ENCODE measurements around the gene HYAL3.

The HYAL3 gene

DNA sequence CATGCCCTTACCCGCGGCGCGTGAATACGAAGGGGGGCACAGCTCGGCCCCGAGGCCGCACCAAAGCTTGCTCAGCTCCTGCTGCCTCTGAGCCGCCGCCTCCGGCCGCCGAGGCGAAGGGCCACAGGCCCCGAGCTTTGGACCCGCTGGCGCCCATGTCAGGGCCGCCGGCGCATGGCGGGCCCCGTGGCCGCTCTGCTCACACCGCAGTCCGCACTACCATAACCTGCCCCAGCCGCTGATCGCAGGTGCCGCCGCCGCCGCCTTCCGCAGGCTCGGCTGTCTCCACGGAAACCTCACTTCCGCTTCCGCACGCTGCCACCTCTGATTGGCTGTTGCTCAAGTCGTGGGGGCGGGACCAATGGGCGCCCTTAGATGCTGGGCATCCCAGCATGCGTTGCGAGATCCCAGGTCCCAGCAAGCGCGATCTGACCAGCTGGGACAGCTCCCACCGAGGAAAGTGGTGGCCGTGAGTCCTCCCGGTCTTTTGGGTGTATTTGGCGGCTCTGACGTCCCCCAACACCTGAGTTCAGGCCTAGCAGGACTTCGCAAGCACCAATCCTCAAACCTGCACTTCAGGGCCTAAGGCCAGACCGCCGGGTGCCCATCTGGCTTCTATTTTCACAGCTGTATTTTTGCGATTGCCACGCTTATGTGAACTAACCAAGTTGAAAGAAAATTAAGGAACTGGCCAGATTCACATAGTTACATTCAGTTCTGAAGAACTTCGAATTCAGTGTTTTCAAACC lies 28.9 kb upstream of the HYAL3 start, which contains the start of gene TUSC2:
TSS of gene TUSC2 (minus strand) at position 281 of the 749 bp plus-strand sequence. CDS start at position 157, 124 bp downstream.
- peak; percentile 93 for DNase-seq

DNA sequence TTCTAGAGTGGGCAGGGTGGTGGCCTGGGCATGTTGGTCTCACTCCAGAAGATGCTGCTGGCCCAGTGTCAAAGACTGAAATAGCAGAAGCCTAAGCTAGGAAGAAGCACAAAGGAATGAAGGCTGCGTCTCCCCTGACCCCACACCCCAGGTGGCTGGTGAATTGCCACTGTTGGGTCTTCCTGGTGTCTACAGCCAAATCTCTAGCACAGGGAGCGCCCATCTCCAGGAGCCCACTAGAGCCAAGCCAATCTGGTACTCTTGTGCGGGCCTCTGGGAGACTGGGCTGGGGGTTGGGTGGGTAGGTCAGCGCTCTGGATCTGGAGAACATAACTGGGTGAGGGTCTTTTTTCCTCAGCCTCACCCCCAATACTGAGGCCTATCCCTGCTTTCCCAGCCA lies 27.9 kb upstream of the HYAL3 start:
- no peak for DNase-seq

DNA sequence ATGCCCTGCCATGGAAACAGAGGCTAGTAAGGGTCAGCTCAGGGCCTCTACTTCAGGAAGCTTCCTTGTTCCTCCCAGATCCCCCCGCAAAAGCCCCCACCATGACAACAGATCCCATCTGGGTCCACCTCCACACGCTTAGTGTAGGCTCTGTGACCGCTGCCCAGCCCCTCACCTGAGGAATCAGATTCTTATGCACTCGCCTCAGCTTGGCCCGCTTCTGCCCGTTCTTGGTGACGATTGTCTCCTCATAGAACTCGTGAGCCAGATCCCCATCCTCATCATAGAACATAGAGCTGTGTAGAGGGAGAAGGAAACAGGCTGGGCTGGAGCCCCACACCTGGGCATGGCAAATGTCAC lies 27.0 kb upstream of the HYAL3 start:
- DNase-seq, result no peak

DNA sequence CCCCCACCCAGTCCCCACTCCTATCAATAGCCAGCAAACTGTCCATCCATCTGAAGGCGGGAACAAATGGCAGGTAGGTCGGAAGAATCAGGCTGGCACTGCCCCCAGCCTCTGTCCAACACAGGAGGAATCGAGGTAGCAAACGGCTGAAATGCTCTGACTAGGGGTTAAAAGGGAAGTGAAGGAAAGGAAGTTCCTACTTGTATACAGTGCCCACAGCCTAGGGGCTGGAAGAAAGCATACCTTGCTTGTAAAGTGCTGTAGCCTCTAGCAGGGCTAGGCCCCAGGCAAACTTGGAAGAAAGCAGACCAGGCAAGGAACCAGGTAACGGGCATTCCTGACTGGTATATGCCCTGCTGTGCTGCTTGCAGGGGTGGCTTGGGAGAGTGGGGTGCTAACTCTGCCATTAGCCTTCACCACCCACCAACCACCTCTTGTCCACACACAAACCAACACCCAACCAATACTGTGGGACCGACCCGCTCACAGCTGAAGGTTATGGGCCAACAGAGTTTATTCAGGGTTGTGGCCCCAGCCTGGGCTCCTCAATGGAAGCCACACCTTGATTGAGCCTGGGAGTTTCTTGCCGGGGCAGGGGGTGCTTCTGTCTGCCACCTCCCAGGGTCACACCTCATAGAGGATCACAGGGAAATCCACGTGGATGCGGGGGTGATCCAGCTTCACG lies 26.4 kb upstream of the HYAL3 start:
- DNase-seq, result no peak

DNA sequence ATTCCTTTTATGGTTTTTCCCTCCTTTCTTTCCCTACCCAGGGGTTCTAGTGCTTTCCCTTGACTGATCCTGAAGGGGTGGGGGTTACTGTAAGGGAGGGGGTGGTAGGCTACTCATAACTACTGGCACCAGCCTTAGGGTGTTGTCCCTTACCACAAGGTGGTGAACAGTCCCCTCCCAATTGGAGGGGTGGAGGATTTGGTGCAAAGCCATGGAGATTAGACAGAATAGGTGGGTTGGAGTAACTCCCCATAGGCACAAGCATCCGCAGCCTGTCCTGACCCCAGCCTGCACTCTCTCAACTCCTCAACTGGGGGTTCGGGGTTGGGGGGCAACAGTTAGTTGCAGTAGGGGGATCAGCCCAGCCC lies 25.9 kb upstream of the HYAL3 start:
- no peak for DNase-seq

DNA sequence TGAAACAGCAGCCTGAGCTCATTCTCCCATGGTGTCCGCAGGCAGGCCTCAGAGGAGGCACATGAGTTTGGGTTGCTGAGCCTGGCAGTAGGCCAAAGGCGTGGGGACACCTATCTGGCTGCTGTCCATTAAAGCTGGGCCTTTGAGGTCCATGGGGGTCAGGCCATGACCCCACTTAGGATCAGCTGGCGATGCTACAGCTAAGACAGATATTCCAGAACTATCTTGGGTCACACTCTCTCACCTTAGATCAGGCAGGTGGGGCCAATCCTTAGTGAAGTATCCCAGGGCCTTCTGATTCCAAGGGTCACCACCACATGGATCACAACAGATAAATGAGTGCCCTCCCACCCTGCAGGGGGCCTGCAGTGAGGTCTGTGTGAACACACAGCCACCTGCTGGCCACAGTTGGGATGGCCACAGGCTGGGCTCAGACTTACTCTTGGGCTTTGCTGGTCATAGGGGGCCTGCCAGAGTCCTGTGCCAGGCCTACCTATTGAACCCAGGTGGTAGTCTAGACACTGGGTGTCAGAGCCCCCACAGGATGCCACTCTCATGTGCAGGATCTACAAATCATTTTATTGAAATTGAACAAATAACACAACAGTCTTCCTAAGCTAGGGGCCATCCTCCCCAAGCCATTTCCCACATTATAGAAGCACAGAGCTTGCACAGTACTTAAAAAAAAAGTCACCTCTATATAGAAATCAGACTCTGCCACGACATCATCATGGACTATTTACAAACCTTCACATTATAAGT lies 25.3 kb upstream of the HYAL3 start:
- DNase-seq, result peak; percentile 53

DNA sequence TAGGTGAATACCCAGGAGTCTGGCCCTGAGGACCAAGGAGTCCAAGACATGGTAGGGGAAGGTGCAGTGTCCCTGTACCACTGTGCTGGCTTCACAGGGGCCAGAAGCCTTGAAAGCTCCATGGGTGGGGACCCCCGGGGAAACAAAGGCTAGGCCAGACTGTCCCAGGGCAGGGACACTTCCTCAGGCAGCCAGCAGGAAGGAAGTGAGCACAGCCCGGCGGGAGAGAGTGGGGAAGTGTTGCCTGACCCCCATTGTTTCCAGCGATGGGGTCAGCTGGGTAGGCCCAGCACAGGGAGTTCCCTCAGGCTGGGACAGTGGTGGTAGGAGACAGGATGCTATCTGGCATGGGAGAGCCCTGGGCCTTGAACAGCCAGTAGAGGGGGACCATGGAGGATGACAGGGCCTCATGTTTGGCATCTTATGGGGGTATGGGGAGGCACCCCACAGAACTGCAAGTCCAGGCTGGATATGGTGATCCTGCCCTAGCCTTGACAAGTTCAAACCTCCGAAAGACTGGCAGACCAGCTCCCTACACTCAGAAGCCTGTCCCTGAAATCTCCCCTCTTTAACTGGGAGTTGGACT lies 24.5 kb upstream of the HYAL3 start:
- no peak for DNase-seq

DNA sequence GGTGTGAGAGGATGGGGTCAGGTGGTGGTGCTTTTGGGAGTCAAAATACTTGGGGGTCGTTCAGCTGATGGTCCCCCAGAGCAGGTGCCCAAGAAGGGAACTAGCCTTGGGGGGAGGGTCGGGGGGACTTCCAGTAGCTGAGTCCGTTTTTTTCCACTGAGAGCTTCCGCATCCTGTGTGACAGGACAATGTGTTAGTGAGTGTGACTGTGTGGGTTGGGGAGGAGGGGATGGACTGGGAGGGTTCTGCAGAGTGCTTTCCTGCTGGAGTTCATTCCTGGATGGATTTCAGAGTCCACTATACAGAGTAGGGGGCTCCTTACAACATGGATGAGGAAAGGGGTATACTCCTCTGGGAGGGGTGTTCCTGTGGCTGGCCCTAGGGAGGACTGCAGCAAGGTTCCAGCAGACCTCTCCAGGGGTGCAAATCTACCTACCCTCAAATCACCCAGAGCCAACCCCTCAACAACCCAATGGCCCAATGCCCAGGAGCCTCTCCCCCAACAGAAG lies 23.9 kb upstream of the HYAL3 start:
- DNase-seq, result no peak

DNA sequence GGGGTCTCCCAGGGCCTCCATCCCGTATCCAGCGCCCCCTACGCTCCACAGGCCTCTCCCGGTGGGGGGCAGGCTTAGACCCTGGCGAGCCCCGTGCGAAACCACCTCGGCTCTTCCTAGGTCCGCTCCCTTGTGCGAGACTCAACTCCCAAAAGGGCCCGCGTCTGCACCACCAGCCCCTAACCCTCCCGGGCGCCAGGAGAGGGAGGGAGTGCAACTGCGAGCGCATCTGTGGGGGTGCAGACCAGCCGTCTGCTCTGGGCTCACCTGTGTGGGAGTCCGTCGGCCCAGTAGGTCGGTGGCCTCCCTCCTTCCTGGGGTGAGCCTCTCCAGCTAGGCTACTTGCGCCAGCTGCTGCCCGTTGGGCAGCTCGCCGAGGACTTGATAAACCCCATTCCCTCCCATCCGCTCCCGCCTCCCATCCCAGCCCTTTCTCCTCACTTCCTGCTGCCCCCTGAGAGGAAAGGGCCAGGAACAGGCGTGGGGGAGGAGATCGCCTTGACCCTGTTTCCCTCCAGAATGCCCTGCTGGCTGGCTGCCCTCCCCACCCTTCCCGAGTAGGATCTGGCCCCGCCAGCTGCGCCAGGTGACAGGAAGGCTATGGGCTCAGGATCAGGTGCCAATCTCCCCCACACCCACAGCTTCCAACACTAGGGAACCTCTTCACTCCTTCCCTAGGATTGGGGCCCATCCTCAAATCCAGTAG lies 23.3 kb upstream of the HYAL3 start, which contains the start of gene HYAL2:
TSS of gene HYAL2 (minus strand) at position 360 of the 706 bp plus-strand sequence. CDS start 2,256 bp downstream, outside the sequence.
- no peak for DNase-seq

DNA sequence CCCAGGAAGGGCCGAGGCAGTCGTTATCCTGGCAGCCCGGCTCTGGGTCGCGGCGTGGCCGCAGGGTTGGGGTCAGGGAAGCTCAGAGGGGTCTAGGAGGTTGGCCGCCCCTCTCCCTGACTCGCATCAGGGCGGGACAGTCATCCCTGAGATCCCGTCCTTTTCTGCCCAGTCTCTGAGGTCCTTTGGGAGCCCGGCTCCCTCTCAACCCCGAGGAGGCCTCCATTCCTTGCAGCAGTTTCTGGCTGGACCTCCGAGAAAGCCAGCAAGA lies 22.8 kb upstream of the HYAL3 start:
- DNase-seq, result no peak

DNA sequence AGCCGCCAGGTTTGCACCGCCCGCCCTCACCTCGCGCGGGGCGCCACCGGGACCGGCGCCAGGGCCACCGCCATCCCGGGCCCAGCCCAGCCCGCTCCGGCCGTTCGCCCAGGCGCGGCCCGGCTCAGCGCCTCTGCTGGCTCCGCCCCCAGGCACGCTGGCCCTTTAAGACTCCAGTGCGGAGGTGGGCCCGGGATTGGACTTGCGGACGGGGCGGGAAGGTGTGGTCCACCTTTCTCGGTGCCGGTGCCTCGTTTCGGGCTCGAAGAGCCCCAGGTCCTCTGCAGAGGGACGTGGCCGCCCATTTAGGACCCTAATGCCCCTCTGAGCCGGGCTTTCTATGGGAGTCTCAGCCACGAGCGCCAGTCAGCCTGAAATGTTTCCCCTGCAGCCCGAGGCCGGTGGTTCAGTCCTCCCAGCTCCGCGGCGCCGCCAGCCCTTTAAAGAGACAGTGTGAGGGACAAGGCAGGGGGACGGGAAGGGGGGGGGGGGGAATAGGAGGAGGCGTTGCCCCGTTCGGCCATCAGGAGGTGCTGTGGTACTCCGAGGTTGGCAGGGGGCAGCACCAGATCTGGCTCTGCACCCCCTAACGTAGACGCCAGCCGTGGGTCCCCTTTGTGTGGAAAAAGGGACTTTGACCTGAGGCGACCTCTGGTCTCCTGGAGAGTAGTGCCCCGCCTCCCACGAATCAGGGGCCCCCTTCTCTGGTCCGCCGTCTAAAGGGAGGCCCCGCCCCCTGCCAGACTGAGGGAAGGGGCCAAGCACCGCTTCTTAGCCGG lies 22.3 kb upstream of the HYAL3 start:
- peak; percentile 76 for DNase-seq

DNA sequence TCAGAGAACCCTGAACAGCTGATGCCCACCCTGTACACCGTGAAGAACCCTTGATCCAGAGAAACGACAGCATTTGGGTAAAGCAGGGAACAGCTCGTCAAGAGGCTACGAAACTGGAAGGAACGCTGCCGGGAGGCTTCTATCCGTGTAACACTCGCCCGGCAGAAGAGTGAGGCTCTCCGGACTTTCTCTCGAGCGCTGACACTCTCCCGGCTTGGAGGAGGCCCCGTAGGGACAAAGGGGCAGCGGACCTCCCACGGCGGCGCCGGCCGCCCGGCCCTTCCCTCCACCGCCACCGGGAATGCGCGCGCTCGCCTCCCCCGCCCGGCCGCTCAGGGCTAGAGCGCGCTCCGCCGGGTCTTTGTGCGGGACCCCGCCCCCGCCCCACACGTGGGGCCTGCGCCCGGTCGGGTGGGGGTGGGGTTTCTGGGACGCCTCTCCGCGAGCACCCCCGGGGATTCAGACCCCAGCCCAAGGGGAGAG lies 21.7 kb upstream of the HYAL3 start:
- DNase-seq, result peak; percentile 48

DNA sequence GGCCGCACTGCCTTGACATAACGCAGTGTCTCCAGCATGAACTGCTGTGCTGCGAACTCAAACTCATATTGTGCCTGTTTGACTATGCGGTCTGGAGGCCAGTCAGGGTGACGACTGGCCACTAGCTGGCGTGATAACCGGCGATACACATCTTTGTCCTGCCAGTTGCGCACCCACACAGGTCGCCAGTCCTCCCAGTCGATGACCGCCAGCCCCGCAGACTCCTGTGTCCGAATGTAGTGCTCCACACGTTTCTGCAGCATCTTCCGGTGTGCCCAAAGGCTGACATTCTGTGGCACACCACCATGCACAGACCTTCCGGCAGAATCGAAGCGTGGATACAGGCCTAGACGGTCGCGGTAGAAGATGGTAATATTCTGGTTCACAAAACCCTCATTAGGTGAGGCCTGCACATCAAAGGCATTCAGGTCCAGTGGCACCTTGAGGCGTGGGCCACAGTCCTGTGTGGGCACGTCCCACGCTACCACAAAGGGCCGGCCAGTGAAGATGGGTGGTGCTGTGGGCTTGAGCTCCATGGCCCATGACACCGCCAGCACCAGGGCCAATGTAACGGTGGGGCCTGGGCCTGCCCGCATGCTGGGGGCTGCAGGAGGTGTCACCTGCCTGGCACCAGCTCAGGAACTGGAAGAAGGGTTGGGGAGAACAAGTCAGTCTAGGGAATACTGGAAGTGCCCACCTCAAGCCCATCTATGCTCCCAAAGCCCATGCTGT lies 20.9 kb upstream of the HYAL3 start:
- no peak for DNase-seq

DNA sequence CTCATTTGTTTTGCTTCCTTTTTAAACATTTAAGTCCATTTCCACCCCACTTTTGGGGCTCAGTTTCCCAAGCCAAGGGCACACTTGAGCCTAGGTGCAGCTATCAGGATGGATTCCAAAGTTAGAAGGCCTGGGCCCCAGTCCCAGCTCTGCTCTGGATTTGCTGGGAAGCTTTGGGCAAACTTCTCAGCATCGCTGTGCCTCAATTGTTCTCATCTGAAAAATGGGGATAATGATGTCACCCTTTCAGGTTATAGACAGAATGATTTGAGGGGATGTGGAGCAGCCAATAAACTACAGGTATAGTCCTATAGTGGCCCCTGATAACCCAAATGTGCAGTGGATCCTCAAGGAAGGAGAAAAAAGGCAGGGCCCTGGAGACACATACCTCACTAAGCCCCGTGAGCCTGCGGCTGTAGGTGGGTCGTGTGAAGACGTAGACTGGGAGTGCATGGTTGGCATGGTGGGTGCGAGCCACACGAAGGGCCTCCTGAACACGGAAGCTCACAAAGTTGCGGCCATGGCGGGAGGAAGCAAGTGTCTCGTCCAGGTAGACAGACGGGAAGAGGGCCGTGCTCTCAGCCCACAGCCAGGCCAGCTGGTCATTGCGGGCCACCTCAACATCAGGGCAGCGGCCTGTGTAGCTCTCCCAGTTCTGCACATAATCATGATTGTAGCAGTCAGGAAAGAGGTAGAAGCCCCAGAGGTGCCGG lies 20.1 kb upstream of the HYAL3 start:
- no peak for DNase-seq

DNA sequence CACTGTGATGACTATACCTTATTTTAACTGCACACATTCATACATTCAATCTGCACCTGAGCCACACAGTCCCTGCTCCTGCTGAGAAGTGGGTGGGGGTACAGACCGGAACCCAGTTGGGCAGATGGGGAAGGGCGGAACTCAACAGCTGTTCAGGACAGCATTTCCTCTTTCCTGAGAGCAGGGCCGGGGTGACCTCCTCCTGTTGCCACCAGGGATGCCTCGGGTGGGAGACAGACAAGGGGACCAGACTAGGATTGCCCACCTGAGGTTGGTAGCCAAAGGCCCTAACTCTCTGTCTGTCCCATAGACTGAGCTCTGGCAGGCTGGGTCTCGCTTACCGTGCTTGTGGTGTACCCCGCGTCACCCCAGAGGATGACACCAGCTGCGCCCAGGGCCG lies 19.4 kb upstream of the HYAL3 start:
- no peak for DNase-seq

DNA sequence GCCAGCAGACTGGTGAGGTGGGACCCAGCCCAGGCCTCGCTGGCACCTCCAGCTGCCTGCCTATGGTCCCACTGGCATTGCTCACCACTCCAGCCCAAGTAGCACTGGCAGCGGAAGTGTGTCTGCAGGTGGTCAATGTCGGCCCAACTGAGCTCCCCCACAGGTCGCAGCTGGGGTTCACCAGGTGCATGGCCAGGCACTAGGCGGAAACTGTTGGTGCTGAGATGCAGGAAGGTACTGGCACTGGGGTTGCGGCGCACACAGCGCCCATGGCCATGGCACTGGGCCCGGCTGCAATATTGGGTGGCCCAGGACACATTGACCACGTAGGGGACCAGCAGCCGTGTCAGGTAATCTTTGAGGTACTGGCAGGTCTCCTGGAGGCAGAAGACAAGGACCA lies 19.0 kb upstream of the HYAL3 start:
- DNase-seq, result no peak

DNA sequence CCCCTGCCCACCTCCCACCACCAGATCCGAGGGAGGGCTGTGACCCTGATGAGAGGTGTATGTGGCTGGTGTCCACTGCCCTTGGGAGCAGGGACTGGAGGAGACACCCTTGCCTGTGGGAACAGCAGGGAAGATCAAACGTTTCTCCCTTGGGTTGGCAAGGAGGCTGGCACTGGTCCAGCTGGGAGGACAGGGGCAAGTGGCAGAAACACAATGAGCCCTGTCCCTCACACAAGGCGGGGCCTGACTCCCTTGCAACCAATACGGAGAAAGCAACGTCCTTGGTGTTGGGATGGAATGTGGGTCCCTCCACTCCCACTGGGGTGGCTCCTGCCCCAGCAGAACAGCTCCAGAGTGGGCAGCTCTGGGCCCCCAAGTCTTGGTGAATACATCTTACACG lies 18.1 kb upstream of the HYAL3 start:
- no peak for DNase-seq

DNA sequence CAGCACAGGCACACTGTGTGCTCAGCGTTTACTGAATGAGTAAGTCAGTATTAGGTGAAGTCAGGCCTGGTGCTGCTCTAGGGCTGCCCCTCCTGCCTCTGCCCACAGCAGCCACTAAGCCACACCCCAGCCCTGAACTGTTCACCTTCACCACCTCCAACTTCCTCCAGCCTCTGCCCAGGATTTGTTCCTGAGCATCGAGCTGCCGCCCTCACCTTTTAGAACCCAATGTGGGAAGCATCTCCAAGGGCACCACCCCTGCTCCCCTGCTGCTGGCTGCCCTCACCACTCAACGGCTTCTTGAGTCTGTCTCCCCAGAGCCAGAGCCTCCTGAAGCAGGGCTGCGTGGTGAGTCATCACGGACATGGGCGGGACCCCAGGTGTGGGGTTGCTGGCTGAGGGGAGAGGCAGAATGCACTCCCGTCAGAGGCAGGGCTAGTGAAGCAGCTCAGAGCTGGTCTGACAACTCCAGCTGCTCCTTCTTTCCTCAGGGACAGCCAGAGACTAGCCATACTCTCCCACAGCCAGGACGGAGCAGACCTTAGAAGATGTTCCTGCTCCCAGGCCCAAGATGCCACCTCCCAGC lies 17.5 kb upstream of the HYAL3 start:
- DNase-seq, result peak; percentile 86

DNA sequence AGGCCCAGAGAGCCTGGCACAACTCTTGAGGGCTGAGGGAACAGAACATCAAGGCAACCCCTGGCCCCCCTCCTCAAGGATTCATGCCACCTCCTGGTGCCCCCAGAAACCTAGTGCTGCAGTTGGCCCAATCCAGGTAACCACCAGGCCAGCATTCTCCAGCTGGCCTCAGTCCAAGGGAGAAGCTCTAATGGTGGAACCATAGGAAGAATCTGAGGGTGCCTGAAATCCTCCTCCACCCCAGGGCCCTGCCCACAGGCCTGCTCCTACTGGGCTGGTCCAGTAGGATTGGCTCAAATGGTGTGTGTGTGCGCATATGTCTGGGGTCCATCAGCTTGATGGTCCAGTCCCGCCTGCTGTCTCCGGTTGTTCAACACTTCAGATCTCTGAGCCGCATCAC lies 15.6 kb upstream of the HYAL3 start:
- no peak for DNase-seq

DNA sequence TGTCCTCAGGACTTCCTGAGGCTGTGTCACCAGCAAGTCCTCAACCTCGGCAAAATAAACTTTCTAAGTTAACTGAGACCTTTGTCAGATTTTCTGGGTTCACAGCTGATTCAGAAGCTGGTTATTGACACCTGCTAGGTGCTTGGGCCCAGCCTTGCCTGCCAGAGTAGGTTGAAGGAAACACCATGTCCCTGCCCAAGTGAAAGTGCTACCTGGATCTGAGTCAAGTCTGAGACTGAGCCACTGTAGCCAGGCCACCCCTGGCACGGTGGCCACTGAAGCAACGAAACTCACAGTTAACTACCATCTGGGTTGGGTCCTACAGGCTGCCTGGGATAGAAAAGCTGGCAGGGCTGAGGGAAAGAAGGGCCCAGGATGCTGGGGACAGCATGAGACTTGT lies 15.1 kb upstream of the HYAL3 start:
- no peak for DNase-seq

All from CD4-positive, alpha-beta T cell treated with Interleukin-4 for 4 hours (primary cell).